ENCODE data around the gene SDR42E2.
A peak's percentile ranks its signal among the peaks of the same experiment; 100 is the strongest.

SDR42E2 gene

GRCh38 chr16:22192261-22193062 lies 30.2 kb downstream of the SDR42E2 start:
- peak; percentile 83 for DNase-seq

GRCh38 chr16:22193063-22193411 lies 30.7 kb downstream of the SDR42E2 start:
- DNase-seq, result no peak

- DNase-seq, result no peak
Measured at GRCh38 chr16:22194707-22195444, 32.6 kb downstream of the SDR42E2 start.

- DNase-seq, result no peak
Measured at GRCh38 chr16:22195445-22195694, 33.1 kb downstream of the SDR42E2 start.

GRCh38 chr16:22195695-22196558 lies 33.6 kb downstream of the SDR42E2 start:
- peak; percentile 95 for DNase-seq

GRCh38 chr16:22196559-22197168 lies 34.4 kb downstream of the SDR42E2 start:
- DNase-seq, result peak; percentile 38

- no peak for DNase-seq
Measured at GRCh38 chr16:22198547-22199293, 36.4 kb downstream of the SDR42E2 start.

- no peak for DNase-seq
Measured at GRCh38 chr16:22202261-22202637, 39.9 kb downstream of the SDR42E2 start.

- DNase-seq, result no peak
Measured at GRCh38 chr16:22203091-22203490, 40.8 kb downstream of the SDR42E2 start.

GRCh38 chr16:22204091-22204655 lies 41.9 kb downstream of the SDR42E2 start:
- no peak for DNase-seq

GRCh38 chr16:22205577-22206012 lies 43.3 kb downstream of the SDR42E2 start:
- DNase-seq, result no peak

- peak; percentile 88 for DNase-seq
Measured at GRCh38 chr16:22206013-22206841, 43.9 kb downstream of the SDR42E2 start, which contains the start of gene EEF2K. EEF2K (plus strand) TSS chr16:22206278; CDS start chr16:22225730, 19,452 bp downstream.

GRCh38 chr16:22206842-22207714 lies 44.8 kb downstream of the SDR42E2 start:
- DNase-seq, result peak; percentile 81

- no peak for DNase-seq
Measured at GRCh38 chr16:22207715-22208360, 45.5 kb downstream of the SDR42E2 start.

GRCh38 chr16:22210285-22210684 lies 48.0 kb downstream of the SDR42E2 start:
- no peak for DNase-seq

- DNase-seq, result no peak
Measured at GRCh38 chr16:22210854-22211253, 48.5 kb downstream of the SDR42E2 start.

GRCh38 chr16:22213236-22213635 lies 50.9 kb downstream of the SDR42E2 start:
- no peak for DNase-seq

GRCh38 chr16:22213801-22214200 lies 51.5 kb downstream of the SDR42E2 start:
- DNase-seq, result no peak

GRCh38 chr16:22214402-22214801 lies 52.1 kb downstream of the SDR42E2 start:
- DNase-seq, result no peak

Measured in activated CD4-positive, alpha-beta T cell treated with anti-CD3 and anti-CD28 coated beads for 48 hours (primary cell).